Brain microvascular endothelial cell (primary cell): ENCODE measurements around the gene CLMP.
"Not testable (repeated sequence)": the region's sequence is repeated elsewhere in the genome, so short reads cannot be mapped to it uniquely, and the experiment has no call there.

Experiments
- DNase-seq: peaks from one replicate; pipeline ENCODE4 v3.0.0-alpha.2; 2020
- H3K27ac ChIP-seq: fragments of 250-450 bp; sonication (Bioruptor Pico); 2 replicates; pipeline ENCODE4 v1.5.1; 2020; ENCODE audit warnings: mild to moderate bottlenecking, moderate library complexity
- H3K27me3 ChIP-seq: fragments of 250-450 bp; sonication (Bioruptor Pico); replicated peaks from 2 replicates; pipeline ENCODE4 v1.5.1; 2020; ENCODE audit warnings: mild to moderate bottlenecking
- H3K36me3 ChIP-seq: fragments of 250-450 bp; sonication (Bioruptor Pico); replicated peaks from 2 replicates; pipeline ENCODE4 v1.5.1; 2020; ENCODE audit warnings: mild to moderate bottlenecking
- H3K4me3 ChIP-seq: 2 replicates; pipeline ENCODE4 v1.5.1; 2011; ENCODE audit warnings: low read depth, mild to moderate bottlenecking, control low read depth, low read length, moderate library complexity
- in situ Hi-C: cut with HindIII; loops from 2 replicates; pipeline ENCODE4 v1.10.0; 2017; ENCODE audit warnings: low sequenced_read_pairs, low pct_ligation_motif_present
- TF ChIP-seq, protein P1 (sequence below): IDR thresholded peaks from 2 replicates; pipeline ENCODE4 v1.5.1; 2011; ENCODE audit warnings: low read depth, mild to moderate bottlenecking, moderate library complexity, low read length, control low read depth, inconsistent platforms; ENCODE audit errors: missing control alignments

Gene CLMP

DNA sequence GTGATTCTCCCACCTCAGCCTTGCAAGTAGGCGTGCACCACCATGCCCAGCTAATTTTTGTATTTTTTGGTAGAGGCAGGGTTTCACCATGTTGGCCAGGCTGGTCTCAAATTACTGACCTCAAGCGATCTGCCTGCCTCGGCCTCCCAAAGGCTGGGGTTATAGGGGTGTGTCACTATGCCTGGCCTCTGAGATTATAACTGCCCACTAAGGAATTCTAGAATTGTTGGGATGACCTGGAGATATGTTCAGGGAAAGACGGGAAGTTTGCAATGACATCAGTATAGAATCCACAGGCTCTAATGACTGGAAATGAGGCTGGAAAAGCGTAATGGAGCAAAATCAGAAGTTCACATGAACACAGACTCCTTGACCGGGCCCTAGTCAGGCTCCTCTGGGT, 62.2 kb downstream of the CLMP start:
- H3K27ac ChIP-seq, result no peak overlapping the region
- TF ChIP-seq, protein P1, sequence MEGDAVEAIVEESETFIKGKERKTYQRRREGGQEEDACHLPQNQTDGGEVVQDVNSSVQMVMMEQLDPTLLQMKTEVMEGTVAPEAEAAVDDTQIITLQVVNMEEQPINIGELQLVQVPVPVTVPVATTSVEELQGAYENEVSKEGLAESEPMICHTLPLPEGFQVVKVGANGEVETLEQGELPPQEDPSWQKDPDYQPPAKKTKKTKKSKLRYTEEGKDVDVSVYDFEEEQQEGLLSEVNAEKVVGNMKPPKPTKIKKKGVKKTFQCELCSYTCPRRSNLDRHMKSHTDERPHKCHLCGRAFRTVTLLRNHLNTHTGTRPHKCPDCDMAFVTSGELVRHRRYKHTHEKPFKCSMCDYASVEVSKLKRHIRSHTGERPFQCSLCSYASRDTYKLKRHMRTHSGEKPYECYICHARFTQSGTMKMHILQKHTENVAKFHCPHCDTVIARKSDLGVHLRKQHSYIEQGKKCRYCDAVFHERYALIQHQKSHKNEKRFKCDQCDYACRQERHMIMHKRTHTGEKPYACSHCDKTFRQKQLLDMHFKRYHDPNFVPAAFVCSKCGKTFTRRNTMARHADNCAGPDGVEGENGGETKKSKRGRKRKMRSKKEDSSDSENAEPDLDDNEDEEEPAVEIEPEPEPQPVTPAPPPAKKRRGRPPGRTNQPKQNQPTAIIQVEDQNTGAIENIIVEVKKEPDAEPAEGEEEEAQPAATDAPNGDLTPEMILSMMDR, result no peak
- H3K4me3 ChIP-seq, result no peak overlapping the region
- no peak for DNase-seq
- H3K36me3 ChIP-seq, result no peaks in the 10 kb centered on the region
- no peaks in the 10 kb centered on the region for H3K27me3 ChIP-seq
- in situ Hi-C loops, result no loop called here

DNA sequence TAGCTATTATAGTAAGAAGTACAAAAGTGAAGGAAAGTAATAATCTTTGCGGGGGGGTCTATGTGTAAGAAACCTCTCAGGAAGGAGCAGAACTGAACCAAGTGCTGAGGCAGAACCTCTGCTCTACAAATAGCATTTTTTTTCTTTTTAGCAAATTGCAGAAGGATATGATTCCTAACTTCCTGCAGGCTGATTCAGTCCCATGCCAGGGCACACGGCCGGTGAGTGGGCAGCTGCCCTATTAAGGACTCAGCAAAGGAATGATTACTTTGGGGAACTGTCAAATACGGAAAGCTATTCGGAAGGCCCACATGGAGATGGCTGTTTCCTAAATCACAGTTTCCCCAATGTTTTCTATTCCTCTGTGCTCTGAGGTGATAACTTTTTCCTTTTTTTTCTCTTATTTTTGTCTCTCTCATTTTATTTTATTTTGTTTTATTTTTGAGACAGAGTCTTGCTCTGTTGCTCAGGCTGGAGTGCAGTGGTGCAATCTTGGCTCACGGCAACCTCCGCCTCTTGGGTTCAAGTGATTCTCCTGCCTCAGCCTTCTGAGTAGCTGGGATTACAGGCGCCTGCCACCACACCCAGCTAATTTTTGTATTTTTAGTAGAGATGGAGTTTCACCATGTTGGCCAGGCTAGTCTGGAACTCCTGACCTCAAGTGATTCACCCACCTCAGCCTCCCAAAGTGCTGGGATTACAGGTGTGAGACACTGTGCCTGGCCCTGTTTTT, 62.8 kb downstream of the CLMP start:
- H3K36me3 ChIP-seq, H3K27ac ChIP-seq, H3K4me3 ChIP-seq, H3K27me3 ChIP-seq, in situ Hi-C loops, DNase-seq: not testable (repeated sequence)

DNA sequence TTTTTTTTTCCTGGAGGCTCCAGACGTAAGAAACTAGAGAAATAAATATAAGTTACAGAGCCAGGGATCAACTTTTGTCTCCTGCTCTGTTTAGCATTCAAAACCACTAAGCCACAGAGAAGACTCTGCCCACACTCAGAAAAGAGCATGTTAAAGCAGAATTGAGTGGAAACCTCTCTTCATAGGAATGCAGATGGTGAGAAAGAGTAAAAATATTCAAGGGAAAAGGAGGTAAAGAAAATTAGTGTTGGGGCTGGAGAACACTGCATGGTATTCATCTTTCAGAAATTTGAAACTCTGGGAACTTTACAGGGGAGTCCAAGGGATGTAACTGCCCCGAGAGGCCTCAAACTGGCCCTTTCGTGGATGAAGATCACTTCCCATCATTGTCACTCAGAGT, 65.1 kb downstream of the CLMP start:
- DNase-seq, result peak; percentile 11
- Histone ChIP-seq H3K36me3 (no peaks in the 10 kb centered on the region), H3K27me3 (no peaks in the 10 kb centered on the region), H3K4me3 (no peak overlapping the region), H3K27ac (peak overlapping the region; percentile 31)
- in situ Hi-C loops, result no loop called here
- TF ChIP-seq, protein P1, result no peak

DNA sequence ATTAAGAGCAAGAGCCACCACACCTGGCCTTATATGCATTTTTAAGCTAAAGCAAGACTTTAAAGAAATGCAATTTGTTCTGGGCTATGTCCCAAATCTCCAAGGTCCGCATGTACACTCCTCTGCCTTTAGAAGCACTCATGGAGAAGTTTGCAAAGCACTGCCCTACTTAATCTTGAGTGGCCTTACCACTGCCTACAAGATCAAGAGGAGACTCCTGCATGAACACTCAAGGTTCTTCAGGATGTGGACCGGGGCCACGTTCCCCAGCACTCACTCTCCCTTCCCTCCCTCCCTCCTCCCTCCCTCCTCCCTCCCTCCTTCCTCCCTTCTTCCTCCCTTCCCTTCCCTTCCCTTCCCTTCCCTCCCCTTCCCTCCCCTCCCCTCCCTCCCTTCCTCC, 69.9 kb downstream of the CLMP start:
- H3K4me3 ChIP-seq, result no peak overlapping the region
- in situ Hi-C loops, result no loop called here
- TF ChIP-seq, protein P1, result no peak
- H3K27ac ChIP-seq, result no peak overlapping the region
- no peaks in the 10 kb centered on the region for H3K27me3 ChIP-seq
- DNase-seq, result no peak
- H3K36me3 ChIP-seq, result no peaks in the 10 kb centered on the region

DNA sequence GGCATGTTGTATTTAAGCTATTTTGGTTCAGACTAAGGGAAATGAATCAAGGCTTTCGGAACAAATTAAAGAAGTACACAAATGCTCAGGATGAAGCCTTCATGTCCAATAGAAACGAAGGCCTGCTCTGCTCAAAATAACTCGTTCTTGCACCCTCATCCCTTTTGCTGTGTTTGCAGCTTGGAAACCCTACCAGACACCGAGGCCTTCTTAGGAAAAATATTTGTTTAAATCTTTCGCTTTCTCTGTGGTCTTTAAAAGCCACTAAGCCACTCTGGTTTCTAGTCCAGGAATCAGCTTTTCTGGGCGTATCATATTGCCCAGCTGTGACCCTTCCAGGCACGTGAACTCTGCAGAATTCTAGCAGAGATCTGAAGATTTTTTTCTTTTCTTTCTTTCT, 72.2 kb downstream of the CLMP start:
- H3K27ac ChIP-seq, result no peak overlapping the region
- no peak overlapping the region for H3K4me3 ChIP-seq
- no peak for DNase-seq
- in situ Hi-C loops, result loop anchor here (25.0 kb wide), 1 partner anchor 114 kb away; no protein-coding TSS in a partner anchor
- no peaks in the 10 kb centered on the region for H3K36me3 ChIP-seq
- H3K27me3 ChIP-seq, result no peaks in the 10 kb centered on the region
- TF ChIP-seq, protein P1, result no peak

DNA sequence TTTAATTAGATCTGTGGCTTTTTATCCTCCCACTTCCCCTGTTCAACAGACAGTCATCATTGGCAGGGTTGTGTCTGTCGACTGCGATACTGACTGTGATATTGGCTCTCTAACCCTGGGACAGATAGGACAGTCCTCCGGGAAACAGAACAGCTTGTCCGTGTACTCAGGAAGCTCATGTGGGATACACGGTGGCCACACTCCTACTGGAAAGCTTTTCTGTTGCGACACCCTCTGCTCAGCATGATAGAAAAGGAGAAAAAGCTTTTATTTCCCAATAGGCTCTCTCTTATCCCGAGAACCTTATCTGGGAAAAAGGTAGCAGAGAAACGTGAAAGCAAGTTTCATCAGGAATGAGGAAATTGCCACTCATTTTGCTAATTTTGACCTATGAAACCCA, 72.7 kb downstream of the CLMP start:
- TF ChIP-seq, protein P1, result no peak
- Histone ChIP-seq H3K27me3 (no peaks in the 10 kb centered on the region), H3K27ac (no peak overlapping the region), H3K4me3 (no peak overlapping the region), H3K36me3 (no peaks in the 10 kb centered on the region)
- in situ Hi-C loops, result loop anchor here (25.0 kb wide), 1 partner anchor 115 kb away; no protein-coding TSS in a partner anchor
- peak; percentile 34 for DNase-seq
